Stimulated activated CD4-positive, alpha-beta T cell treated with anti-CD3 and anti-CD28 coated beads, Interleukin-15, amount 100 ng/mL, for 24 hours (primary cell): ENCODE measurements around the gene TTI1.
"Not testable (repeated sequence)": the region's sequence is repeated elsewhere in the genome, so short reads cannot be mapped to it uniquely, and the experiment has no call there.

Experiments
- DNase-seq: peaks from one replicate; pipeline ENCODE4 v3.0.0-alpha.2; 2020

The TTI1 gene

DNA sequence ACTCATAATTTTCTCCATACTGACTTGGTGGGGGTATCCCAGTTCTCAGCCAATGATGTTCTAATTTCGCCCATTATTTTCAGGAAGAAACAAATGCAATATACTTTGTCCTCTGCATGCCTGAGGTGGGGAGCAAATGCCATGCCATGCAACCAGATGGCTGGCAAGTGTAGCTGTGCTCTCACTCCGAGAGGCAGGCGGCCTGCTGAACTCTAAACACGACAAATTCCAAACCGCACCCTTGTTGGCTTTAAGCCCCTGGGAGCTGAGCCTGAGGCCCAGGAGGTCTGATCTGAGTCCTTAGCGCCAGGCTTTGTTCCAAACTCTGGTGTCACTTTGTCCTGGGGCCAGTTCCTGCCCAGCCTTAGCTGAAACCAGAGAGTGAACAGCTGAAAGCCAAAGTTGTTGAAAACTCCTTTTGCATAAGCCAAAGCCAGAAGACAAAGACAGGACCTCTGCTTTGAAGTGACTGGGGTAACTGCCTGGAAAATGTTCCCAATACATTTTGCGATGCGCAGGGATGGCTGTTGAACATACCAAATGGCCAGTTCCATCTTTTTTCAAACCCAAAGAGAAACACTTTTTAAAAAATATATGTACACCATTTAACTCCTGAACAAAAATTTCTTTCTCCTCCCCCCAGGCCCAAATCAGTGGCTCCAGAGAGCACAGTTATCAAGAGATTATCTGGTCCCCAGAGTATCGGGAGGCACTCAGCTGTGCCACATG is 46.2 kb downstream of the TTI1 start:
- DNase-seq = no peak

DNA sequence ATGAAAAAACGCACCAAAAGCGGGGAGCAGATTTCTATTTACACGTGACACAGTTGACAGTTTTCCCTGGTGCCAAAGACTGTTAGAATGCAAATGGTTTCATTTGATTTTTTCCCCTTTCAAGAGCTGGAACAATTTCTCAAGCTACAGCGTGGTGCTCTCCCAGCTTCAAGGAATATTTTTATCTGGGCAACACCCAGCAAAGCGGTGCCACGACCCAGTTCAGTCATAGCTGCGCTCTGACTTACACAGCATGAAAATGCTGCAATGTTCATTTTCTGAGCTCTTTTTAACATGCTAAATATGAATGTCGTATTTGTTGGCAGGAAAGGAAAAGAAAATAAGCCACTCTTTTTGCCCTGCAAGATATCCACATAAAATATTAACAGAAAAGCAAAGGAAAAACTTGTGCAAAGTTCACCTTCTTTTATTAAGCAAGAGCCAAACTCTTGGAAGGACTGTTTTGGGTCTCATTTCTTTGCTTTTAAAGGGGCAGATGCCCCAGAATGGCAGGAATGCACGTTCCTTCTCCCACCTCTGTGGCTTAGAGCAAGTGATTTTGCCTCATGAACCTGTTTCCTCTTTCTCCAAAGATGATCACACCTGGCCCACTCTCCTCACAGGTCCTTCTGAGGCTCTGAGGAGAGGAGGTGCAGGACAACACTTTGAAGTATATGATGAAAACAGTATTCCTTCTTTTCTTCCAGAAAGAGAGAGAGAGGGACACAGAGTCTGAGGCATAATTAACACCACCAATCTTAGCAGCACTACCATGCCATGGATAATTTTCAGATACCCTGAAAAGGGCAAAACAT is 47.0 kb downstream of the TTI1 start:
- no peak for DNase-seq

DNA sequence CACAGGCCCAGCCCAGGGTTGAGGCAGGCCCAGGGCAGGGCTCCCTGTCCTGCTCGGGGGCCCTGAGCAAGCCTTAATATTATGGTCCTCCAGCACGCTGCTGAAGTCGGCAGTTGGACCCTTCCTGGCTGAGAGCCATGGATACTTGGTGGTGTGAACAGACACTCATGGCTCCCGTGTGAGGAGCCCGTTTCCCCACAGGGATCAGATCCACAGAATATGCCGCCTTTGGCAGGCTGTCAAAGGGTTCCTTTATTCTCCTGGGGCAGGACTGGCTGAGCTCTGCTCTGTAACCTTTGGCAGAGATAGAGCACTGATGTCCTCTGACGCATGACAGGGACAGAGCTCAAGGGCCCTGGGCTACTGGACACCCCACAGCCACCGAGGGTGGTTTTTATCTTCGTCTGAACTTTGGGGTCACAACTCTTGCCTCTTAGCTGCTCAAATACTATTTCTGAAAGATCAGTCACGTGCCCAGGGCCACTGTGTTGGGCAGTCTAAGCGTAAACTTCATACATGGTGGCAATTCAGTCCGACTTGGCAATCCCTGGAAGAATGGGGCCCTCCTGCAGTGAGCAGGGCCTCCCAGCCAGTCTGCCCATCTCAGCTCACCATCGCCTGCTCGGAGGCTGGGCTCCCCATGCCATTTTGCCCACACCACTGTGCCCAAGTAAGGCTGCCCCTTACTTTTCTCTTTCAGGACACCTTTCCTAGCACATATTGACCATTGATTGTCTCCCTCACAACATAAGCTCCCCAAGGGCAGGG is 49.1 kb downstream of the TTI1 start:
- no peak for DNase-seq

DNA sequence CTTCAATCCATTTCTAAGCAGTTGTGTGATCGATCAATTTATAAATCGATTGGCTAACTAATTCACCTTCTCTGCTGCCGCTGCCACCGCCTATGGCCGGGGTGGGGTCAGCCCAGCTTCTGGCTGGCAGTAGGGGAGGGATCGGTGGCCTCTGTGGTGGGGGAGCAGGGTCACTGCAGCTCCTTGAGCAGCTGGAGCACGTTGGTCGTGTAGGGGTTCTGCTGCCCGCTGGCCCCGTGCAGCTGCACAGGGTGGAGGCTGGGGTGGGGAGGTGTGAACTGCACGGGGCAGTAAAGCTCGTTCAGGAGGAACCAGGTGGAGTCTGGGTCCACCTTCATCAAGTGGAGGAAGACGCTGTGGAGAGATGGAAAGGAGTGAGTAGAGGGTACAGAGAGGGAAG is 50.0 kb downstream of the TTI1 start:
- DNase-seq = no peak

DNA sequence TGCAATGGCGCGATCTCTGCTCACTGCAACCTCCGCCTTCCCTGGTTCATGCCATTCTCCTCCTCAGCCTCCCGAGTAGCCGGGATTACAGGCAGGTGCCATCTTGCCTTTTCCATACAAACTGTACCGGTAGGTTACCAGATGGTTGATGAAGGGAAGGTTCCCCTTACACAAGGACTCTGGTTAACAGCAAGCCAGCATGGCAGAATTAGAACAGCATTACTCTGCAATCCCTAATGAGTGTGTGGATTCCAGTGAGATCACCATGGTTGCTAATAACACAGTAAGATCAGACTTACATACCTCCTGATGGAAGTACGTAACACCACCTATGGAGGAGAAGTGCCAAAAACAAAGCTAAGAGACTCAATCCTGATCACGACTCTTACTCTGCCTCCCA is 51.7 kb downstream of the TTI1 start:
- DNase-seq = no peak

DNA sequence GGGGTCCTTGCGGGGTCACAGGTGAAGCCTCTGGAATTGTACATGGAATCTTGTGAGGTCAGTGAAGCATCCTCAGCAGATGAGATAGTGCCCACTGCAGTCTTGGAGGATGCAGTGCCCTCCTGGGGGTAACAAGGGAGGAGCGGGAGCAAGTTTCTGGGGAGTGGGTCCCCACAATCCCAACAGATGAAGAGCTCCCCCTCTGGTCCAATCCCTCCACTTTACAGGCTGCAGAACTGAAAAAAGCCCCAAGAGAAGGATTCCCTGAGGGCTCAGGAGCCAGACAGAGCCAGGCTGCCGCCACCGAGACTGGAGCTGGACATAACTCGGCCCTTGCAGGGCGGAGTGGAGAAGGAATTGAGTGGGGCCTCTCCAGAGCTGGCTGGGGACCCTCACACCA is 52.4 kb downstream of the TTI1 start:
- DNase-seq = no peak

DNA sequence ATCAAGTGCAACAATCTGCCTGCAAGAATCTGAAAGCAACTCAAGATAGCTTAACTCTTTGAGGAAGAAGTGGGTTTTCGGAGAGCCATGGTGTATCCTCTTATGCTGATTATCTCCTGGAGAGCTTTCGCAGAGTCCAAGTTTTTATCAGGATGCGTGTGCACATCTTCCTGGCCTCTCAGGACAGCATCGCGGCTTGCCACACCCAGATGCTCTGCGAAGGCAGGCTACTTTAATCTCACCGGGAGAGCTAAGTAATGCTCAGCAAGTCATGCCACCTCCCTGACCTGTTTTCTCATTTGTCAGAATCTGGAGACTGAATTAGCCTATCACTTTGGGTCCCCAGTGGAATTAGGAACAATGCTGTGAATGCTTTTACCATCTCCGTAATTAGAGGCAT is 52.9 kb downstream of the TTI1 start:
- no peak for DNase-seq

DNA sequence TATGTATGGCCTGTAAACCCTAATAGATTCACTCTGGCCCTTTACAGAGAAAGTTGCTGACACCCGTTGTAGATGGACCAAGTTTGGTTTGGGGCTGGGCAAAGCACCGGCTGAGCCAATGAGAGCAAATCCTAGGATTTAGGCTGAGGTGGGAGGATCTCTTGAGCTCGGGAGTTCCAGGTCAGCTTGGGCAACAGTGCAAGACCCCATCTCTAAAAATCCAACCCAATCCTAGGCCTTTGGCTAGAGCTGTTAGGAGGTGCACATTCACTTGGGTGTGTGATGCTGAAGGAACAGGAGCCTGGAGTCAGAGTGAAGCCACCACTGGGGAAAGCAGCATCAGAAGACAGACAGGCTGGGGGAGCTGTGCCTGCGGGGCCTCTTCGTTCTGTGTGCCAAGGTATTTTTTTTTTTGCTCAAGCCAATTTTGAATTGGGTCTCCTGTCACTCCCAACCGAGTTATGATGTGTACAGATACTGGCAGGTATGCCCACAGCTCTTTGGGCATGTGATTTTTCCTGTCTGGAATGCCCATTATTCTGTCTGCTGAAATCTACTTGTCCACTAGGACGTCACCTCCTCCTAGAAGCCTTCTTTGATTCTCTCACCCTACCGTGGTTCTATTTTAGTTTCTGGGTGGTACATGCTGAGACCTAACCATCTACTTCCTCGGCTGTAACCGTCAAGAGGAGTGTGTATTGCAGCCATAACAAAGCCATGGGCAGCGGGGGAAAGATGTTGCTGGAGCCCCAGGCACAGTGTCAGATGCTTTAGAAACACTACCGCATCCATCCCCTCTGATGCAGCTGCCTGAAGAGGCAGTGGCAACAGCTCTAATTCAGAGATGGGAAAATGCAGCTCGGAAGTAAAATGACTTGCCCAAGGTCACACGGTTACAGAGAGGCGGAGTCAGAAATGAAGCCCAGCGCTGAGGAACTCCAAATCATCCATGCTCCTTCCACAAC is 54.0 kb downstream of the TTI1 start:
- DNase-seq = no peak

DNA sequence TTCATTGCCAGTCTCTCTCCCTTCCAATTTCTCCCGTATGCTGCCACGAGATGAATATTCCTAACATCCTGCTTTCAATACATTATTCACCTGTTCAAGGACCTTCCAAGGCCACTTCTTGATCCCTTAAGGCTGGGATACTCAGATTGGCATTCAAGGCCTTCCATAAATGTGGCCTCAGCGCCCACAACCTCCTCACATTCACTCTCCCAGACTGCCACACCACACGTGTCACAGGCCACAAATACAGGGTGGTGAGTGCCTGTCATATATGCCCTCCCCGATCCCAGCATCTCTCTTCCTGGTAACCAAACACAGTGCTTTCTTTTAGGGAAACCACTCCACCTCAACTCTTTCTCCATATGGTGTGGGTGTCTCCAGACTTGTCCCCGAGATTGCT is 55.5 kb downstream of the TTI1 start:
- no peak for DNase-seq

DNA sequence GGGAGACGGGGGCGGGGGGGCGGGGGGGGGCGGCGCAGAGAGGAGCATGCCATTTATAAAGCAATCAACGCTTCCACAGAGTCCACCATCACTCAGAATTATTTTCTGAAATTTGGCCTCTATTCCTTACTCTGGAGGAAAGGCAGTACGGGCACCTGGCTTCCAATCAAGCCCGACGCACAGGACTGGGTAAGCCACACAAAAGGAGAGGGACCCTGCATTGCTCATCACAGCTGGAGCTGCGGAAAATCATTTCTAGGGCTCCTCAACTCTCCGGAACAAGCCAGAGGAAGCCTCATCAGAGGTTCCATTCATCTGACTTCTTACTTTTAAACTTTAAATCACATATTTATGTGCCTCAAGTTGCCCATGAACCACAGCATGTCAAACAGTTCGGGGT is 55.9 kb downstream of the TTI1 start:
- DNase-seq = no peak

DNA sequence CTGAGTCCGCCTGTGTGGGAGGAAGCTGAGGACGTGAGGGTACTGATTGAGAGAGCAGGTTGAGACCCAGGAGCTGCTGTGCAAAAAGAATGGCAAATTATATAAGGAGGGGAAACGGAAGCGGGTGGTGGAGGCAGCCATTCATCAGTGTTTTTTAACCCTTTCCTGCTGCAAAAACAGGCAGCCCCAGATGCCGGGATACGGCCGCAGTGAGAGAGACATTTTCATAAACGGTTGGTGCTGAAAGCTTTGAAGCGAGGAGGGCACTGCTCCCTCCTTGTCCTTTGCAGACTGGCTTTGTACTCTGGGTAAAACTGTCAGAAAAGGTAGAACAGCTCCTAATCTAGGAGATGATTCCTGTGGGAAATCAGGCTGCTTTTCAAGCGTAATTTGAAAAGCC is 56.4 kb downstream of the TTI1 start:
- DNase-seq = no peak

DNA sequence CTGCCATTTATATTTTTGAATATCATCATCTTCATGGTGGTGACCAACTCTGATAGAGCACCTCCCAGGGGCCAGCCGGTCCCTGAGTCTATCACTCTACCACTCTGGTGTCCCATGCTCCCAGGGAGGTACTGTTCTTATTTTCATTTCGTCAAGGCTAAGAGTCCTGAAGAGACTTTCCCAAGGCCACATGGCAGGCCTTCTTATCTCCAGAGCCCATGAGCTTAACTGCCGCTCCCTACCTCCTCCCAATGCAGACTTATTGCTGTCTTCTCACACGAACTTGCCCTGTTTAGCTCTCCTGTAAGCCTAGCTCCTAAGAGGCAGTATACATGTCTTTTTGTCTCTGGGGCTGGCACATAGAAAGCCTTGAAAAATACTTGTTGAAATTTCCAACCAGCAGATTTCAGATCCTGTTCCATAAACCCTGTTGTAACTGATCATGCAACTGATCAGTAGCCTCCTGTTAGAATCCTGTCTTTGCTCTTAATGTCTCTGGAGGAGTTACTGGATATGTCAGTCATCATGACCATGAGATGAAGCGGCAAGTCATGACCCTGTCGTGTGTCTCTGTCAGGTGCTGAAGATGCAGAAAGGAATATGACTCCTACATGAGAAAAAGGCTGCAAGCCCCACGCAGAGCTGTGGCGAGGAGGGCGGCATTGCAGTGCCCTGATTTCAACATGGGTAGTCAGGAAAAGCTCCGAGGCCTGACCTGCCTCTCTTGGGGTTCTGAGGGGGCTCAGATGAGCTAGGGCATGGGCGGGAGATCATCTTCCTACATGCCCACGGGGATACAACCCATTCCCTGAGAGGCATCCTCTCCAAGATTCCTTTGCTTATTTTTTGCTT is 60.0 kb downstream of the TTI1 start:
- DNase-seq = no peak

DNA sequence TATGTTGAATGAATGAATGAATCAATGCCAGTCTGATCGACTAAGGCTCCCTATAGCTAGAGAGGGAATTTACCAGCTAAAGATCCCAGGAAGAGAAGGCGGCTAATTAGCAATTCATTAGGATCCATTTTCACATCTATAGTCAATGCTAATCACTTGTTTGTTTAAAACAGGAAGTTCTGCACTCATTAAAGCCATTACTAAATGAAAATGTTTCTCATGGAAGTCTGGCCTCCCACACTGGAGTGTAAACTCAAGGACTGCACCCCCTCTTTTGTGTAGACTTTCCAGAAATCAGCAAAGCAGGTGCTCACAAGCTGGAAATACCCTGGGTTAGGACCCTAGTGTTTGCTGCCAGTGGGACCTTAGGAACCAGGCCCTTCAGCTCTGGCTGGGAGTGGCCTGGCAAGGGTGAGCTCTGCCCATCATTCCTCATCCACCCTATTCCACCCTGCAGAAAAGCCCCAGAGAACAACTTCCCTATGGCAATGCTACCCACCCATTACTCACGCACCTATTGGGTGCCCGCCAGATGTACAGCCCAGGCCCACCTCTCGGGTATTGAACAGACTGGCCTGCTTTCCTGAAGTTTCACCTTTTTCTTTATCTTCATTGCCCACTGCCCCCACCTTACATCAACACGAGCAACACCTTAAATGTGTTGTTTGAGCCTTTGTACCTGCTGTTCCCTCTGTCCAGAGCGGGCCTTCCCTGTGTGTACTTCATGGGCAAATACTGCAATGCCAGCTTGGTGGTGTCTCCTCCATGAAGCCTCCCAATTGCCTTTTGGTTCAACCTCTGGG is 60.8 kb downstream of the TTI1 start:
- DNase-seq = no peak

DNA sequence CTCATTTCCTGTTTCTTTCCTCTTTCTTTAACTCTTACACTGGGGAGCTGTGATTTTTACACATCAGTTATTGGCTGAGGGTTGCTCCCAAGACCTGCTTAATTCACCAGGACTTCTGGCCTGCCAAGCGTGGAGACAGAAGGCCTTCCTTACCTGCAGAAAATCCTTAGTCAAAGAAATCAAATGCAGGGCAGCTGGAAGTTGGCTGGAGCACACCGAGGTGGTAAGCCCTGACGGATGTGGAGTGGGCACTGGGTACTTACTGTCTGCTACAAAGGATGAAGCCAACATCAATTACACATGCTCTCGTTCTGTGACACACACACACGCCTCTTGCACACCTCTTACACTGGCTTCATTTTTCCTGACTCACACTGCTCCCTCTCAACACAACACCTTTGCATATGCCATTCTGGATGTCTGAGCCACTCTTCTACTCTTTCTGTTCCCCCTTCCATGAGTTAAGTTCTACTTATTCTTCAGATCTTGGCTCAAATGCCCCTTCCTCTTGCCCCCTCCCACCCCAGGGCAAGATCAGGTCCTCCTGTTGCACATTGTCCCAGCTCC is 61.6 kb downstream of the TTI1 start:
- DNase-seq = no peak

DNA sequence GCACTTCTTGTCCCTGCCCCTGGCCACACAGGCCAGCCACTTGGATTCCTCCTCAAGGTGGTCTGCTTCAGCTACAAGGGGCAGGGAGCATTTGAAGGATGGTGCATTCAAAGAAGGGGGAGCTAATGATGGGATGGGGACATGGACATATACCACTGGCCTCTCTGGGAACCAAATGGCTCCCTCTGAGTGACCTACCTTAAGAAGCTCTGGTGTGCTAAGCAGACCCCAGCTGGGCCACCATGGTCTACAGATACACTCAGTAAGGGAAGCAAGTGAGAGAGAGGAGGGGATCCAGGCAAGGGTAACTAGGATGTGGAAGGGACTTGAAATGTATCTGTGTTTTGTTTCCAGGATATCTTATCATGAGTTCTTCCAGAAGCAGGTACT is 62.4 kb downstream of the TTI1 start:
- DNase-seq = no peak

DNA sequence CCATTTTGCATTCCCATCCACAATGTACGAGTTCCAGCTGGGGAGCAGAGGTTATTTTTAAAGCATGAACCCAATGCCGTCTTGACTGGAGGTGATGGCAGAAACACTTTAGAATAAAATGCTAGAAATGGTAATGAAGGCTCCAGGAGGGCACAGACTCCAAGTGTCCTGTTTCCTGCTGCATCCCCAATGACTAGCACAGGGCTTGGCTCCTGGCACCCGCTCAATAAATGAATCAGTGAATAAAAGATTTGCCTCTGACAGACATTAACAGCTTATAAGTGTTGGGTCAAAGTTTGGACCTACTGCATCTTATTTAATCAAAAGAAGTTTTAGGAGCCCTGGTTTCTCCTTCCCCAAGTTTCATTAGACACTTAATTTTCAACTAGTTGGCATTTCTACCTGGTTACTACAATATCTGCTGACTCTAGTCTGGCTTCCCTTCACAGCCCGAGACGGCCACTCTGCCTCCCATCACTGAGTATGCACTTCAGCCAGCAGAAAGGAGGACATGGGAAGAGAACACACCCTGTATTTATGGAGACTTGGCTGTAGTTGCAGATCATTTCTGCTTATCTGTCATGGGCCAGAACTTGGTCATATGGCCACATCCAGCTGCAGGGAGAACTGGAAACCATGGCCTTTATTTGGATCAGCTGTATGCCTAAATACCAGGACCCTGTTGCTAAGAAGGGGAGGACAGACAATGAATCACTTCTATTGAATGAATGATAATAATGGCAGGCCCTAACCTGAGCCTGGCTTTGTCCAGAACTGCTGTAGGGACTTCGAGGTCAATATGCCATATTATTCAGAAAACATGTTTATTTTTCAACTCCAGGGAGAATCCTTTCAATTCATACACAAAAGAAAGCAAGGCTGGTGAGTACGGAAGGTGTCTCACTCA is 63.1 kb downstream of the TTI1 start:
- no peak for DNase-seq

DNA sequence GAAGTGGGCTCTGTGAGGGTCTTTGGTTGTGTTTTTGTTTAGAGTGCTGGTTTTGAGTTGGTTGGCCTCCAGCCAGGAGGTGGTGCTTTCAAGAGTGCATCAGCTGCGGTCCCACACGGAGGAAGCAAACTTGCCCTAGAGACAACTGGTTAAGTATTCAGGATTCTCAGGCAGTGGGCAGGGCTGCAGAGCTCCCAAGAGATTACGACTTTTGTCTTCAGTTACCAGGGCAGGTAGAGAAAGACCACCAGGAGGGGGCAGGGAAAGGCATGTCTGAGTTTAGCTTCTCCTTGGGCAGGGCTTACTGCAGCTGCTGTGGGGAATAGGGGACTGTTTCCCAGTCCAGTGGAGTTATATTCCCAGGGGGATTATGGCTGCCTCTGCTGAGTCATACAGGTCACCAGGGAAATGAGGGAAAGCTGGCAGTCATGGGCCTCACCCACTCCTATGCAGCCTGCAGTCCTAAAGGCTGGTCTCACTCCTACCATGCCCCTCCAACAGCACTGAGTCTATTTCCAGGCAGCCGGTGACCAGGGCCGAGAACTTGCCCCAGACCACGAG is 64.3 kb downstream of the TTI1 start:
- no peak for DNase-seq

DNA sequence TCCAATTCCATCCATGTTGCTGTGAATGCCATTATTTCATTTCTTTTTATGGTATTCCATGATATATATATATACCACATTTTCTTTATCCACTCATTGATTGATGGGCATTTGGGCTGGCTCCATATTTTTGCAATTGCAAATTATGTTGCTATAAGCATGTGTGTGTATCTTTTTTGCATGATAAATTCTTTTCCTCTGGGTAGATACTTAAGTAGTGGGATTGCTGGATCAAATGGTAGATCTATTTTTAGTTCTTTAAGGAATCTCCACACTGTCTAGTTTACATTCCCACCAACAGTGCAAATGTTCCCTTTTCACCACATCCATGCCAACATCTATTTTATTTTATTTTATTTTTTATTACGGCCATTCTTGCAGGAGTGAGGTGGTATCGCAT is 69.8 kb downstream of the TTI1 start:
- DNase-seq = not testable (repeated sequence)

DNA sequence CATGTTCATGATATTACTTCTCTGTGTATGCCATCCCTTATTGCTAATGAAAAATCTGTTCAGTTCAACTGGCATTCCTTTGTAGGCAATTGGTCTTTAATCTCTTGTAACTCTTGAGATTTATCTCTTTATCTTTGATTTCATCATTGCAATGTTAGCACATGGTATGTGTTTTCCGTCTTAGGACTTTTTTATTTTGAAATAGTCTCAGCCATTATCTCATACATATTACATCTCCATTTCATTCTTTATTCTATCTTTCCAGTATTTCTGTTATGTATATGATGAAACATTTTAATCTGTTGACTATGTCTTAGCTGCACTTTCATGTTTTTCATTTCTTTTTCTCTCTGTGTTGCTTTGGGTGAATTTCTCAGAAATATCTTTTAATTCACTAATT is 72.2 kb downstream of the TTI1 start:
- no peak for DNase-seq
